Left hindlimb (tissue), 1 donor: ENCODE data around the gene CSK.

Experiments used
- DNase-seq: peaks from one replicate; pipeline ENCODE4 v3.0.0-alpha.2; 2018

Gene CSK

GRCh38 chr15:74829486-74829885 lies 47.6 kb downstream of the CSK start:
- DNase-seq, result no peak

GRCh38 chr15:74829991-74830390 lies 48.1 kb downstream of the CSK start:
- no peak for DNase-seq

- no peak for DNase-seq
Measured at GRCh38 chr15:74830868-74831267, 49.0 kb downstream of the CSK start.

GRCh38 chr15:74831813-74832495 lies 50.1 kb downstream of the CSK start:
- no peak for DNase-seq

GRCh38 chr15:74832826-74833225 lies 50.9 kb downstream of the CSK start:
- DNase-seq, result no peak

GRCh38 chr15:74833376-74834107 lies 51.7 kb downstream of the CSK start:
- DNase-seq, result no peak

- DNase-seq, result no peak
Measured at GRCh38 chr15:74835312-74835823, 53.5 kb downstream of the CSK start.

- no peak for DNase-seq
Measured at GRCh38 chr15:74836846-74837245, 55.0 kb downstream of the CSK start.

GRCh38 chr15:74837482-74838136 lies 55.7 kb downstream of the CSK start:
- DNase-seq, result no peak

GRCh38 chr15:74838137-74838516 lies 56.2 kb downstream of the CSK start:
- no peak for DNase-seq

- DNase-seq, result no peak
Measured at GRCh38 chr15:74838746-74839525, 57.1 kb downstream of the CSK start.

GRCh38 chr15:74839526-74840395 lies 57.9 kb downstream of the CSK start:
- DNase-seq, result no peak

GRCh38 chr15:74840851-74841775 lies 59.2 kb downstream of the CSK start:
- no peak for DNase-seq

- no peak for DNase-seq
Measured at GRCh38 chr15:74841891-74842373, 60.1 kb downstream of the CSK start.

GRCh38 chr15:74842581-74843444 lies 60.9 kb downstream of the CSK start, which contains the start of gene ULK3:
ULK3 (minus strand) TSS chr15:74843156; CDS start chr15:74843105, 51 bp downstream.
- peak; percentile 89 for DNase-seq

- no peak for DNase-seq
Measured at GRCh38 chr15:74843445-74843828, 61.6 kb downstream of the CSK start.

- DNase-seq, result no peak
Measured at GRCh38 chr15:74843891-74844299, 62.0 kb downstream of the CSK start.

GRCh38 chr15:74844319-74845207 lies 62.7 kb downstream of the CSK start:
- DNase-seq, result no peak

GRCh38 chr15:74845208-74845568 lies 63.3 kb downstream of the CSK start:
- DNase-seq, result no peak
